NCI-H526 (cell line): ENCODE results near the gene FOXP1.
"Not testable (repeated sequence)": the region's sequence is repeated elsewhere in the genome, so short reads cannot be mapped to it uniquely, and the experiment has no call there.

Experiments
- DNase-seq, 2 experiments: peaks; one replicate each; lab custom pipeline; 2025; lab: John Stamatoyannopoulos, UW

FOXP1 gene

DNA sequence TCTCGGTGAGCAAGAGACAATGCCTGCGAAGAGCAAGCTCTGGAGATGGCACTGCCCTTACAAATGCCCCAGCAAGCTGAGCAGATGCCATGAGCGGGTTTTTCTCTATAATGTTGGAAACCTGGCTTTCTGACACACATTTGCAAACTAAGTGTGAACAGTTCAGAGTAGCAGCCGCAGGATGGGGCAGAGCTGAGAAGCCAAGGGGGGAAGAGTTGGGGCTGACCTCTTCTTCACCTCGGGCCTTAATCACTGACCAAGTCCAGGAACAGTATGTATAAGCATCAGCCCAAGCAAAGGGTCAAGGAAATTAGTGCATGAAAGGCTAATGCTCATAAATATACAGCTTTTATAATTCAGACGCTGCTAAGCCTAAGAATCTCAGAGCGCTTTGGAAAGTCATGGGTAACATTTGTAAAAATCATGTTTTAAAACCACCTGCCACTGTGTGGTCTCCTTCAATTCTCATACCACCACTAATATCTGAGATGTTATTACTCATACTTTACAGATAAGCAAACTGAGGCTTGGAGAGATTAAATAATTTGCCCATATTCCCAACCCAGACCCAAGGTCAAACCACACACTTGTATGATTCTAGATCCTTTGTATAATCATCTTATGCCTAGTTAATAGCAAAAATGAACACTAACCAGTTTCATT is 603.4 kb downstream of the FOXP1 start:
- no peak for DNase-seq

DNA sequence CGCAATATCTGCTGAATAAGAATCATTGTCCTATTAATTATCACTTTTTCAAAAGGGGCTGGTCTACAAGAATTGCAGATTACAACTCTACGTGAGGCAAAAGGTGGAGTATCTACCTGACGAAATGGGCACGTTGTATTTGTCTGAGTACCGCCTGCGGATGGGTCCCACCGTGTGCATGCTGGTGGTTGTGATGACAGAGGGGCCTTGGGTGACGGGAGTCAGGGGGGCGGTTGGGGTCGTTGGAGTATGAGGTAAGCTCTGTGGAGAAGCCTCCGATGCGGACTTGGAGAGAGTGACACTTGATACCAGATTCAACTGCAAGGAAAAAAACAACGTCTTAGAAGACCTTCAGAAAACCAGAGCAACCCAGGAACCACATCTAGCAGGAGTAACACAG is 605.8 kb downstream of the FOXP1 start:
- DNase-seq: no peak

DNA sequence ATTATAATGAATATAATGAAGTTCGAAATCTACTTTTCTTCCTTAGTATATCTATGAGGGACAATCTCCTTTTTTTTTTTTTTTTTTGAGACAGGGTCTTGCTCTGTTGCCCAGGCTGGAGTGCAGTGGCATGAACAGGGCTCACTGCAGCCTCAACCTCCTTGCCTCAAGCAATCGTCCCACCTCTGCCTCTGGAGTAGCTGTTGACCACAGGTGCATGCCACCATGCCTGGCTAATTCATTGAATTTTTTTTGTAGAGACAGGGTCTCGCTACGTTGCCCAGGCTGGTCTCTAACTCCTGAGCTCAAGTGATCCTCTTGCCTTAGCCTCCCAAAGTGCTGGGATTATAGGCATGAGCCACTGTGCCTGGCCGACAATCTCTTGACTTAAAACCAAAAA is 607.5 kb downstream of the FOXP1 start:
- not testable (repeated sequence) for DNase-seq

DNA sequence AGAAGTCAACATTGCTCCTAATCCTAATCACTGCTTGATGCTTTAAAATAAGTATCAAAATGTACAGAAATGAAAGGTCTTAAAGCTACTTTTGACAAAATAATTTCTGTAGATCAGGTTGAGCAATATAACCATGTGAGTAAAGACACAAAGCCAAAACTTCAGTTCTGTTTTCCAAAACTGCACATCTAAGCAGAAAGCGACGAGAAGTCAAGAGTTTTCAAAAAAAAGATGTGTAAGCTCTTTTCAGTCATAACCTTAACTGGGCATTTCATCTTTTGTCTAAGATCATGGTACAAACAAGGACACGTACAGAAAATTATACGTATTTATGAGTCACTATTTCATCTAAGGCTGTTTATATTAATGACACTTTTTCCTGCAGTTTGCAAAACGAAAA is 608.8 kb downstream of the FOXP1 start:
- DNase-seq: no peak

DNA sequence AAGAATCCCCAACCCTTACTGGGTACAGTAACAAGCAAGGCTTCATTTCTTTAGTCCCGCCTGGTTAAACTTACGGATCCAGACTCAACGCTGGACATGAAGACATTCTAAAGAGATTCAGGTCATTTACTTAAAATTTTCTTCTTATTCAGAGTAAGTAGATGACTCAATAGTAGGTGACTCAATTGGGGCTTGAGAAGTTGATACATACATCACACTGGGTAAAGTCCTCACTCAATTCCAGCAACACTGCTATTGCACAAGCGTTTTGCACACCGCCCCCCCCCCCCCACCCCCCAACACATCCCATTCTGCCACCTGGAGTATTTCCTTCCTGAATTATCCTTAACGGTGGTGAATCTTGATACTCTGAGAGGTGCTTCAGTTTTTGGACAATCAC is 610.0 kb downstream of the FOXP1 start:
- DNase-seq: no peak

DNA sequence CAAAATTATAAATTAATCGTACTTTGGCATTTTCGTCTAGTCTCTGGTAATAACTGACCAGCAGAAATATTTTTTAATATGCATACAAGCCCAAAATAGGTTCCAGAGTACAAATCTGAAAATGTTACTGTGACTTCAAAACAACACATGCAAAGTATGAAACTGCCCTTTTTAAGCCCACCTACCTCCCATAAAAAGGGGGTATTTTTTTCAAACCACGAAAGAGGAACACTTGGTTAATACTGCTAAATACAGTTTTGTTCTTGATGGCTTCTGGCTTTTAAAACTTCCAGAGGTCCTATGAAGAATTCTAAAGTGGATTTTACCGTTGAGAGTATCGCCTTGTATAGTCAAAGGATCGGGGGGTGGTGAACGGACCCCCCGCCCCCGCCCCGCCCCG is 610.7 kb downstream of the FOXP1 start:
- DNase-seq: no peak

DNA sequence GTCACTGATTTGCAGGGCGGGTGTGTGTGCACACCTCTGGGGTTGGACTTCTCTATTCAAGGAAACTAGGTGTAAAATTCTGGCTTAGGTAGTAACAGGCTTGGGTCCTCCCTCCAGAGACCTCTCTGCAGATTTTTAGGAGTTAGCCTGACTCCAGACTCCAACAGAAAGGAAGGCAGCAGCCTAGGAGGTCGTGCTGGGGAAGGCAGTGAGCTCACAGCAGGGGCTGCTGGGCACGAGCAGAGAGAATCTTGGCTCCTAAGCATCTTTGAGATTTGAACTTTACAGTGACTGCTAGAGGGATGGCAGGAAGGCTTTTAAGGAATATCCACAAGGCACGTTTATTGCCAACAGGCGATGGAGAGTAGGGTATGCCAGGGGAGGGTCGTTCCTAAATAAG is 612.6 kb downstream of the FOXP1 start:
- no peak for DNase-seq

DNA sequence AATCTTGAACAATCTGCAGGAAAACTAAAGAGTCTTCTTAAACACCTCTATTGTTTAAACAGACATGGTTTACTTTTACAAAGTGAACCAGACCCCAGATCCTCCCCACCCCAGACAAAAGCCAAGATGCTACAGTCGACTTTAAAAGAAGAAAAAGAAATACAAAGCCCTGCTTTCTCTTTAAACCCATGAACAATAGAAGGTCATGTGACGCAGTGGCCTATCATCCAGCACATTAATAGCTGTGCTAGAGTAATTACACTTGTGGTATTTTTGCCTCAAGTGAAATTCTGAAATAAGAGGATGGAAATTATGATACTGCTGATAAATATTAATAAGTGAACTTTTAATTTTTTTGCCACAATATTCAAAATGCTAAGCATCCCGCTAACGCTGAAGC is 613.4 kb downstream of the FOXP1 start:
- no peak for DNase-seq

DNA sequence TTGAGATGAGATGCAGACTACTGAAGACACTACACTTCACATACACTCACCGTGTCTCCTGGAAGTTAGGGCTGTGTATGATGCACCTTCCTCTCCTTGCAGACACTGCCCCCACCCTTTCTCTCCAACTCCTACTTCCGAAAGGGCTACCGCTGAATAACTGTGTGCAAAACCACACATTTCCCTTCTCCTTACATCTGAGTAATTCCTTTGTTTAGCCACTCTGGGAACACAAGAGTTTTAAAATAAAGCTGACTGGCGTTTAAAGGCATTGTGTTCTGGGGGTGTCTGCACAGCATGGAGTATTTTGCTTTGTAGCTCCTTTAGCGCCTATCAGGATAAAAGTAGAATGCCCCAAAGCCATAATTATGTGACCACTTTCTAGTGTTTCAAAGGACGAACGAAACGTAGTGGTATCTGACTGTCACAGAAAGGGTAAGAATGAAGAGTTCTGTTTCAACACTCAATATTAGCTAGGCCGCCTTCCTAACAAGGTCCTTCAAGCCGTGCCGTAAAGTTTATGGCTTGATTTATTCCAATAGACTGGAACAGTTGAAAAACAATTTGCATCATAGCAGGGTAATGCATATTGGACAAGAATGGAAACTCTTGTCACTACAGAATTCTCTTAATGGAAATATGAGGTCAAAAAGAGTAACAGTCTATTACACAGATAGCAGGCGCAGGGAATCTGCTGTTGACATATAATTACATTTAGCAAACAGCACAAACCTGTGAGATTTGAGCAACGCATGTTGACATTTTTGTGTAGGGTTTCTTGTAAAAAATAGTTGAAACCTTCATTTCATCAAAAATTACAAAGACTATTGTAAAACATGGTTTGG is 619.9 kb downstream of the FOXP1 start:
- peak; percentile 83 to 84 for DNase-seq

DNA sequence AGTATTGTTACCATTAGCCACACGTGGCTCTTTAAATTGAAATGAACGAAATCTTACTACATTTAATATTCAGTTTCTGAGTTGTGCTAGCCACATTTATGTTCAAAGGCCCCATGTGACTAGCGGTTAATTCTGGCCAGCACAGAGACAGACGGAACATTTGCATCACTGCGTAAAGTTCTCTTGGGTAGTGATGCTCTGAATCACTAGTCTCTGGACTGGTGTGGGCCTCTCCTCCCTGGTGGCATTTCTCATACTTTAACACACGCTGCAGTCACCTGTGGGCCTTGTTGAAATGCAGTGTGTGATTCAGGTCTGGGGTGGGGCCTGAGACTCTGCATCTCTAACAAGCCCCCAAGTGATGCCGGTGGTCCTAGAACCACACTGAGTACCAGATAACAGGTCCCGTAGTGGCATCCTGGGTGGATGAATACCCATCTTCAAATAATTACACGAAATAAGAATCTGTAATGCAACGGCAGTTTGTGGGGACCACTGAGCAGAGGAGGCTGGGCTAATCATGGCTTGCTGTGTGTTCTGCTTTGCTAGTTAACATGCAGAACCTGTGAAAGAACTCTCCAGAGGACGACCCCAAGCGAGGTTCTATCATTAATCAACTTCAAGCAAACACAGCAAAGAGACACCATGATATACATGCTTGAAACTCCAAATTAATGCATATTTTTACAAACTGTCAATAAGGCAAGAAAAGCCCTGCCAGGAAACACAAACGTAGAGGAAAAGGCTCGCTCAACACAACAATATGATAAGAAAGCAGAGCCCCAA is 623.8 kb downstream of the FOXP1 start:
- DNase-seq: no peak

DNA sequence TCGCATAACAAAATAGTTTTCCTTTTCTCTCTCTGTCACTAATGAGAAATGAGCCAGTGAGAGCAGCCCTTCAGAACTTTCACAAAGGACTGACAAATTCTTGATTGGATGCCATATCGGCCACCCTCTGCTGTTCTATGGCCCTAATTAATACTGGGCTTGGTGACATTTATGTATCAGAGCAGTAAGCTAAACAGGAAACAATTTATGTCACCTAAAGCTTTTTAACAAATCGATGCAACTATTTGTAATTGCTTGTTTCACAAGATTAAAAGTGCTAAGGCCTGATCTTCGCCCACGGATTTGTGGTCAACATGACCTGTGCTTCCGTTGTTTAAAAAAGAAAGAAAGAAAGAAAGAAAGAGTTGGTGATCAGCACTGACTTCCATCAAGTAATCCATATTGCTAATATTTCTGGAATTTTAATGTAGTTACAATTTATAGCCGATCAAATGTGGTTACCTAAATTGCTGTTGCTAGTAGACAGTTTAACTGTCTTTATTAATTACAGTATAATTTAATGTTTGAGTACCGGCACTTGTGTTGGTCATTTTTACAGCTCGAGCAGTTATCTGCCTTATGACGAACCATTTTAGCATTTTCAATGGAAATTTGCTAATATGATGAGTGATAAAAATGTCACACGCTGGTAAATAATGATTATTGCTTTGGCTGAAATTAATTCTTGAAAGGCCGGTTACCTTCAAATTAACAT is 631.3 kb downstream of the FOXP1 start:
- no peak for DNase-seq

DNA sequence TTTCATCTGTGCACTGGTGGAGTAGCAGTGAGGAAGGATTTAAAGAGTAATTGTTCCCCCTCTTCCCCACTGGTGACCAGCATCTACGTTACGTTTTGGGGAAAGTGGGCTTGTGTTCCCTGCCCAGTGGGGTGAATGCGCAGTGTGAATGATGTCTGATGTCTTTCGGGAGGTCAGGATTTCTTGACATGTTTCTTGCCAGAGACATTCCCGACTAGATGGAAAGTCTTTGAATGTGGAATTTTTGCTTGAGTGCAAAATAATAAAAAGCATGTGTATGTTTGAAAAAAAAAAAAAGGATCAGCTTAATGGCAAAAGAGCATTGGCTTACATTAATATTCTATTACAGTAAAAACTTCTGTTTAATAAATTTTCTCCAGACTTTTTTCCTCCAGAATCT is 632.2 kb downstream of the FOXP1 start:
- DNase-seq: no peak

DNA sequence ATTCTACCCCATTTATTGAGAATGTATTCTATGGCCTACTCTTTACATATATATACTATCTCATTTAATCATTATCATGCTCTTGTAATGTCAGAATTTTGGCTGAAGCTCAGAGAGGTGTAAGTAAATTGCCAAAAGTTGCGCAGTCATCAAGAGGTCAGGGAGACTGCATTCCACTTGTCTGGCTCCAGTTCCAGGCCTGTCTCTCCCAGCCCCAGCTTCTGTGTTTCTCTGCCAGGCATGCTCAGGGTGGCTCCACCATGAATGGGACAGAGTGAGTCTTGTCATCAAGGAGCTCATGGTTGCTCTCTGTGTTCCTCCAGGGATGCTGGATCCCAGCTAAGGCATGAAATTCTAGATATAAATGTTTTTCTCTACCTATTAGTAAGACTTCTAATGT is 635.9 kb downstream of the FOXP1 start:
- DNase-seq: no peak

DNA sequence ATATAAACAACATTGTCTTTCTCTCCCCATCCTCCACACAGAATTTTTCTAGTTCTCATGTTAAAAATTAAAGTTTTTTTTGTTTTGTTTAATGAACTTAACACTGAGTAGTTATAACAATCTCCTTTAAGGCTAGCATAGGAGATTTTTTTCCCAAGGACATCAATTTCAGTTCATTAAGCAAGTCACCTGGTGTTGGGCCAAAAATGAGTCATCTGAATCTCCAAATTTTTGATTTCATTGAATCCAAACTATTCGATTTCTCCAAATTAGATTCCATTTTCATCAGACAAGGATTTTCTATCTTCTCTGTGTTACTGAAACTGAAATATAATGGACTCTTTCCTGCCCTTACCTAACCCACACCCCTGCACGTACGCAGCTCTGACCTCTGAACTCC is 639.6 kb downstream of the FOXP1 start:
- DNase-seq: no peak

DNA sequence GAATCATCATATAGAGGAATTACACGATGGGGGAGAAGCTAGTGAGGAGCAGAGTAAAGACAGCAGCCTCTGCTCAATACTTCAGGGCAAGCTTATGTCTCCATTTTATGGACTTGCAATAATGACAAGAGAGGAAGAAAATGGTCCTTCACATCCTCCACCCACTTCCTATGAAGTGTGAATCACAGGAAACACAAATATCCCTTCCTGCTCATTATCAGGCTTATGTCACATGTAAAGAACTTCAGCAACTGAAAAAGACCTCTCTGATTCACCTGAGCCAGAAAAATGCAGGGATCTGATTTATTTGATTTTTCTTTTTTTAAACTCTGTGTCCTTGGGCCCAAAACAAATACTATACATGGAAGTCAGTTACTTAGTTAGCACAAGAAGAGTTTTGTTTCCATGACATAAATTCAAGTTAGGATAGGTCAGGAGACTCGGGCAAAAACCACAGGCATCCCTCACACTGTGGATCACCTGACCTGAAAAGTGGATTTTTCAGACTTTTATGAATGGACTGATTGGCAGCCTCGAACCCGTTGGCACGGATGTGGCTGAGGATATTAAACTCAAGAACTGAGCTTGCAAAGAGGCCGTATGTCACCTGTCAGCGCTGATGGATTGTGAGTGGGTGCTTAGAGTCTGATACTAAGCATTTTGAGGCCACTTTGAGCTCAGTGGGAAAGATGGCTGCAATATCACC is 650.3 kb downstream of the FOXP1 start:
- DNase-seq: no peak

DNA sequence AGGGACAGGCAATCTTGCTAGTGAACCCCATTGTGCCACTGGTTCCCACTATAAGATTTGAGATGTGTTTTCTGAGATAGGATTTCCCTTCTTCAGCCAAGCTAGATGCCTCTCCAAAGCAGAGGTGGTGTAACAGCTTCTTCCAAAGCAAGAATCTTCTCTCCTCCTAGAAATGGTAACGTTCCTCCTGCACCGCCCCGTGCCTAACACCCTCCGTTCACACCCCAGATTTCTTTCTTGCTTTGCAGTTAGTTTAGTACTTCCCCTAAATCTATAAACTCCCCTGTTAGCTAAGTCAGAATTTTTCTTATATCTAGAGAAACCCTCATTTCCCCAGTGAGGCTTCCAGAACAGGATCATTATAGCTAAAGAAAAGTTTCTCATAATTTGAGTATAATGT is 653.5 kb downstream of the FOXP1 start:
- DNase-seq: no peak

DNA sequence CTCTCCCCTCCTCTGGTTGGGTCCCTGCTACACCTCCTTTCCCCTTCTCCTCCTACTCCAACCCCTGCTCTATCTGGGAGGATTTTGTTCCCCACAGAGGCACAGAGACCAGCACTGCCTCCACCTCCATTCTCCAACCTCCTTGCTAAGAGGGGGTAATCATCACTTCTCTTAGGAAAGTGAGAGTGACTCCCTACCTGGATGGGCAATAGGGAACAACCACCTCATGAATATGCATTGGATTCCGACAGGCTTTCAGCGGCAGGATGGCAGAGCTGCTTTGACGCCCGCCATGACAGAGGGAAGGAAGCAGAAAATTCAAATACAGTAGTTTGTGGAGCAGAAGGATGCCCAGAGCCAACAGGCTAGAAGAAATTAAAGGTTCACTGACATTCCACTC is 656.3 kb downstream of the FOXP1 start:
- no peak for DNase-seq

DNA sequence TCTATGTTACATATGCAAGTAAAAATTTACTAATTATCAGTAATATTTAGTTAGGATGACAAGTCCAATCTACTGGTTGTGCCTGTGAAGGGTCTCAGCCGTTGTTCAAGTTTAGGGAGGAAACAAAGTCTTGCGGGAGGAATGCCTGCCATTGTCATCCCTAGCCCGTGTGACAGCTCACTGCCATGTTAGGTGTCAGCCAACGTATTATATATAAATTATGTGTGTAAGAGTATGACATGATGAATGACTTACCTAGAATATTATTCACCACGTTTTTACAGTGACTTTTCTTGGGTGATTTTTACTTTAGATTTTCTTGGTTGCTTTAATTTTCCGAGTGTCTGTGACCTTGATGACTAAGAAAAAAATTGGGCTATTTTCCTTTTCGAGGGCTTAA is 656.7 kb downstream of the FOXP1 start:
- no peak for DNase-seq

DNA sequence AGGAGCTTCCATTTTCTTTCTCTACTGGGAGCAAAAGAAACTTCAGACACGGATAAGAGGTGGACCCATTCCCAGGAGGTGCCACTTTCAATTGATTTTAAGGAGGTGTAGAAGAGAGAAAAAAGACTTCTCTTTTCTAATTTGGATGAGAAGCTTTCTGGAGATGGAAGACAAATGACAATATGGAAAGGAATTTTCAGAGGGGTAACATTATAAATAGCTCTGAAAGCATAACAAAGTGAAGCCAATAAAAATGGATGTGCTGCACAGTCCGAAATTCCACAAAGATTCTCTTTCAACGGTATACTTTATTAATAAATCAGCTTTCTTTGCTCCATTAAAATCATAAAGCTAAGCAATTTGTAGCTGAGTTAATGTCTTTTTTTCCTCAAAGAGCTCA is 663.9 kb downstream of the FOXP1 start:
- no peak for DNase-seq

DNA sequence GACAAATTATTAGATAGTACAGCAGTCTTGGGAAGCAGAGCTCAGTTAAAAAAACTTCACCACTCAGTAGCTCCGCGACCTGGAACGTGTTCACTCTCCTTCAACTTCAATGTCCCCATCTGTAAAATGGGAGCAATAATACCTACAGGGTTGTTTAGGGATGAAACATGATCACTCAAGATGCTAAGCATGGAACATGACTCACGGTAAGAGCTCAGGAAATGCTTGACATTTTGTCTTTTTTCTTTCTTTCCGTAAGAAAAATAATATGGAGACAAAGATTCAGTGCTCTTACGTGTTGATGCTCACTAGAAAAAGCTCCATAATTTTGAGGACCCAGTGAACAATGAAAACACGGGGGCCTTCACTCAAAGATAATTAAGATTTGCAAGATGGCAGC is 664.4 kb downstream of the FOXP1 start:
- DNase-seq: no peak

DNA sequence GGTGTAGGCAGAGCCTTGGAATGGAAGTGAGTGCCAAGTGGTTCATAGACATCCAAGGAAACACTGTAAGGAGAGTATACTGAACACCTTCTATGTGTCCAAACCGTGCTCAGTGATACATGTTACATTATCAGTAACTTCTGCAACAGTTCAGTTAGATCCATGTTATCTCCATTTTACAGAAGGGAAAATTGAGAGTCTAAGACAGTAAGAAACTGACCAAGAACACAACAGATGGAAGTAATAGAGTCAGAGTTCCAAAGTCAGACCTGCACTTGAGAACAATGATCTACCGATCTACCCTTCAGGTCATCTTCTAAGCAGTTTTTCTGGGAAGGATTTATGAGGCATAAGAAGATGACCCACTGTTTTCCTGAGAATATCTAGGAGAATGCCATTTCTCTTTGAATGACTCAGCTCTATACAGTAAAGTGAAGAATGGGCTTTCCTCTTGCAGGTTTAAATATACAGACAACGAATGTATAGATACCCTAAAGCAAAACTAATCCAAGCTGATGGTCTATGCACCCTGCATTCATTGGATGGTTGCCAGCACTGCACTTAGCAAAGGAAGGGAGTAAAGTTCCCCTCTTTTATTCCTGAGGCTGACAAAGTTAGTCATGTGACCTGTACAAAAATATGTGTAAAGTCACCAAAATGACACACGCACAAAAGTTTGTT is 667.0 kb downstream of the FOXP1 start:
- DNase-seq: no peak
